Measurements from ENCODE around the gene THAP4.
"Not testable (repeated sequence)": the region's sequence is repeated elsewhere in the genome, so short reads cannot be mapped to it uniquely, and the experiment has no call there.

THAP4 gene

DNA sequence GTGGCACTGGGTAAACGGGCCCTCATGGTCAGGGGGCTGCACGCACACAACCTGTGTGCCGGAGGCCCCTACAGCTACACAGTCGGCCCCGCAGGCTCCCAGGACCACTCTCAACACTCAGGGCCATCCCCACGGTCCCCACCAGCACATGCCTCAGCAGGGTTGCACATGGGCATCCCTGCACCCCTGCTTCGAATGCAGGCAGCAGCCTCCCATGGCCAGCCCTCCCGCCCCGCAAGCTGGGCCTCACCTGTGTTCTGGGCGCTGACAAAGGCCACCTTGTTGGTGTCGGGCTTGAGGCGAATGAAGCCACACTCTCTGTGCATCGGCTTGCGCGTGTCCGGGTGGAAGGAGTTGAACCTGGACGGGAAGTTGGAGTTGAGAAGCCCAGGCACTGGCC, 34.2 kb downstream of the THAP4 start:
- no peak overlapping the region for H3K9ac ChIP-seq (ENCODE audit: low read depth, low read length)
- no peaks in the 10 kb centered on the region for H3K9me3 ChIP-seq (replicated peaks; ENCODE audit: low read length)
- H3K4me3 ChIP-seq (ENCODE audit: low read length) = no peak overlapping the region
- peaks cover under 1% of the 10 kb centered on the region for H3K4me1 ChIP-seq (ENCODE audit: control insufficient read depth, insufficient read depth, low read length)
- H3K4me2 ChIP-seq (ENCODE audit: low read length) = no peak overlapping the region
- H3K27me3 ChIP-seq (ENCODE audit: control insufficient read depth, insufficient read depth, low read length) = no peaks in the 10 kb centered on the region
- H3K36me3 ChIP-seq (ENCODE audit: insufficient read depth, low read length) = peaks cover 49% of the 10 kb centered on the region

GRCh38 chr2:241601841-241602240, 35.1 kb downstream of the THAP4 start:
- Histone ChIP-seq H3K4me3 (ENCODE audit: low read length) (no peak overlapping the region), H3K9ac (ENCODE audit: low read depth, low read length) (no peak overlapping the region), H3K4me2 (ENCODE audit: low read length) (no peak overlapping the region), H3K27me3 (ENCODE audit: control insufficient read depth, insufficient read depth, low read length) (no peaks in the 10 kb centered on the region), H3K9me3 (replicated peaks; ENCODE audit: low read length) (no peaks in the 10 kb centered on the region), H3K4me1 (ENCODE audit: control insufficient read depth, insufficient read depth, low read length) (peaks cover 8% of the 10 kb centered on the region), H3K36me3 (ENCODE audit: insufficient read depth, low read length) (peaks cover 53% of the 10 kb centered on the region)

- H3K36me3 ChIP-seq (ENCODE audit: insufficient read depth, low read length) = peaks cover 40% of the 10 kb centered on the region
These were observed 37.3 kb downstream of the THAP4 start for GRCh38 chr2:241599615-241600014.

GRCh38 chr2:241598487-241598886, 38.5 kb downstream of the THAP4 start:
- peaks cover 10% of the 10 kb centered on the region for H3K4me1 ChIP-seq (ENCODE audit: control insufficient read depth, insufficient read depth, low read length)
- H3K4me2 ChIP-seq (ENCODE audit: low read length) = no peak overlapping the region
- H3K9ac ChIP-seq (ENCODE audit: low read depth, low read length) = no peak overlapping the region
- no peak overlapping the region for H3K4me3 ChIP-seq (ENCODE audit: low read length)
- H3K27me3 ChIP-seq (ENCODE audit: control insufficient read depth, insufficient read depth, low read length) = no peaks in the 10 kb centered on the region
- H3K36me3 ChIP-seq (ENCODE audit: insufficient read depth, low read length) = peaks cover 46% of the 10 kb centered on the region
- no peaks in the 10 kb centered on the region for H3K9me3 ChIP-seq (replicated peaks; ENCODE audit: low read length)

More at GRCh38 chr2:241599615-241600014, 37.3 kb downstream of the THAP4 start:
- H3K4me2 ChIP-seq (ENCODE audit: low read length) = no peak overlapping the region
- H3K9ac ChIP-seq (ENCODE audit: low read depth, low read length) = no peak overlapping the region
- H3K4me1 ChIP-seq (ENCODE audit: control insufficient read depth, insufficient read depth, low read length) = peaks cover 10% of the 10 kb centered on the region
- H3K9me3 ChIP-seq (replicated peaks; ENCODE audit: low read length) = no peaks in the 10 kb centered on the region
- H3K4me3 ChIP-seq (ENCODE audit: low read length) = no peak overlapping the region
- H3K27me3 ChIP-seq (ENCODE audit: control insufficient read depth, insufficient read depth, low read length) = no peaks in the 10 kb centered on the region

DNA sequence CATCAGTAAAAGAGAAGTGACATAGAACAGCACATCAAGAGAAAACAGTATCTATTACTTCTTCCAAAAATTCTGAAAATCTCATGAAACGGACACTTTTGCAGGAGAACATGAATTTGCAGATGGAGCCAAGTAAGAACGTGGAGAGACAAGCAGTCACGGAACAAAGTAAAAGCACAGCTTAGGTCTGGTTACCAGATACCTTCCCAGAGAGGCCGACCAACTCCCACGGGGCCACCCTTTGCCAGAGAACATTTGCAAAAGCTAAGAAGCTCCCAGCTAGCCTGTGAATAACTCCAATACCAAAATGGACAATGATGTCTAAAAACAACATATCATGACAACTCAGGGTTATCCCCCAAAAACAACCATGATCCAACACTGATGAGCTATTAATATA, 38.9 kb downstream of the THAP4 start:
- no peaks in the 10 kb centered on the region for H3K9me3 ChIP-seq (replicated peaks; ENCODE audit: low read length)
- no peaks in the 10 kb centered on the region for H3K27me3 ChIP-seq (ENCODE audit: control insufficient read depth, insufficient read depth, low read length)
- no peak overlapping the region for H3K4me2 ChIP-seq (ENCODE audit: low read length)
- H3K9ac ChIP-seq (ENCODE audit: low read depth, low read length) = no peak overlapping the region
- H3K4me1 ChIP-seq (ENCODE audit: control insufficient read depth, insufficient read depth, low read length) = peaks cover 10% of the 10 kb centered on the region
- H3K4me3 ChIP-seq (ENCODE audit: low read length) = no peak overlapping the region
- peaks cover 46% of the 10 kb centered on the region for H3K36me3 ChIP-seq (ENCODE audit: insufficient read depth, low read length)

DNA sequence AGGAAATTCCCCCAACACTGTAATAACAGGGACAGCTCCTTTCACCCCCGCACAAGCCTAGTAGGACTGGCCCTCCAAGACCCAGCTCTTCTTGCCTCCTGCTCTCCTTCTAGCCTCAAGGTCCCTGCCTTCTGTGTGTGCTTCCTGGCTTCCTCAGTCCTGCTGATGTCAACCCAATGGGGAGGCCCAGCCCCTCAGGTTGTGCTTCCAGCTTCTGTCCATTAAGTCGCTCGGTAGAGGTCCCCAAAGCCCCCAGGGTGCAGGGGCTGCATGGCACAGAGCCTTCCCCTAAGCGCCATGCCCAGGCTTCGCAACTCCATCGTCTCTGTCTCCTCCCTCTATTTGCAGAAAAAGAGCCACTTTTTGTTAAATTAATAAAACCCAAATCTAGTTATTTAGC, 39.4 kb downstream of the THAP4 start:
- H3K9ac ChIP-seq (ENCODE audit: low read depth, low read length) = no peak overlapping the region
- H3K36me3 ChIP-seq (ENCODE audit: insufficient read depth, low read length) = peaks cover 46% of the 10 kb centered on the region
- H3K4me3 ChIP-seq (ENCODE audit: low read length) = no peak overlapping the region
- H3K4me1 ChIP-seq (ENCODE audit: control insufficient read depth, insufficient read depth, low read length) = peaks cover 10% of the 10 kb centered on the region
- H3K9me3 ChIP-seq (replicated peaks; ENCODE audit: low read length) = no peaks in the 10 kb centered on the region
- H3K27me3 ChIP-seq (ENCODE audit: control insufficient read depth, insufficient read depth, low read length) = no peaks in the 10 kb centered on the region
- H3K4me2 ChIP-seq (ENCODE audit: low read length) = no peak overlapping the region

GRCh38 chr2:241595600-241596140, 41.3 kb downstream of the THAP4 start:
- Histone ChIP-seq H3K9ac (ENCODE audit: low read depth, low read length) (no peak overlapping the region), H3K4me1 (ENCODE audit: control insufficient read depth, insufficient read depth, low read length) (peaks cover 10% of the 10 kb centered on the region), H3K4me2 (ENCODE audit: low read length) (no peak overlapping the region), H3K27me3 (ENCODE audit: control insufficient read depth, insufficient read depth, low read length) (no peaks in the 10 kb centered on the region), H3K36me3 (ENCODE audit: insufficient read depth, low read length) (peaks cover 36% of the 10 kb centered on the region), H3K9me3 (replicated peaks; ENCODE audit: low read length) (no peaks in the 10 kb centered on the region), H3K4me3 (ENCODE audit: low read length) (no peak overlapping the region)

DNA sequence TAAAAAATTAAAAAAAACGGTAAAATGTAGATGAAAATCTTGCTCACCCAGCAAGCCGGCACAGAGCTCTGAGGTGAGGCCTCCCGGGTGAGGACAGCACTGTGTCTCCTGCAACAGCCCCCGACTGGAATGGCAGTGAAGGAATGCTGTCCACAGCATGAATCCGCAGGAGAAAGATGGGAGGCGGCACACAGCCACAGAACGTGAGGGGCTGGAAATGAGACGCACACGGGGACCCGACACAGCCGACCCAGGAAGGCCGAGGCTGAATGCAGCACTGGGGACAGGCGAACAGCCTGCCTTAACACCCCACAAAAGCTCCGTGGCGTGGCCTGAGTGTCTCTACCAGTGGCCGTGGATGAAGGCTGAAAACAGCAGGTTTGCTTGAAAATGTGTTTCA, 43.7 kb downstream of the THAP4 start:
- Histone ChIP-seq H3K36me3 (ENCODE audit: insufficient read depth, low read length) (peaks cover 28% of the 10 kb centered on the region), H3K4me1 (ENCODE audit: control insufficient read depth, insufficient read depth, low read length) (peaks cover 10% of the 10 kb centered on the region), H3K27me3 (ENCODE audit: control insufficient read depth, insufficient read depth, low read length) (no peaks in the 10 kb centered on the region), H3K9me3 (replicated peaks; ENCODE audit: low read length) (no peaks in the 10 kb centered on the region), H3K9ac (ENCODE audit: low read depth, low read length) (no peak overlapping the region), H3K4me3 (ENCODE audit: low read length) (no peak overlapping the region), H3K4me2 (ENCODE audit: low read length) (no peak overlapping the region)

GRCh38 chr2:241592126-241592845, 44.7 kb downstream of the THAP4 start:
- H3K4me3 ChIP-seq (ENCODE audit: low read length) = no peak overlapping the region
- H3K9ac ChIP-seq (ENCODE audit: low read depth, low read length) = no peak overlapping the region
- no peak overlapping the region for H3K4me2 ChIP-seq (ENCODE audit: low read length)
- H3K27me3 ChIP-seq (ENCODE audit: control insufficient read depth, insufficient read depth, low read length) = no peaks in the 10 kb centered on the region
- H3K4me1 ChIP-seq (ENCODE audit: control insufficient read depth, insufficient read depth, low read length) = peaks cover 6% of the 10 kb centered on the region
- peaks cover 28% of the 10 kb centered on the region for H3K36me3 ChIP-seq (ENCODE audit: insufficient read depth, low read length)
- H3K9me3 ChIP-seq (replicated peaks; ENCODE audit: low read length) = peaks cover 2% of the 10 kb centered on the region

GRCh38 chr2:241590496-241591455, 46.2 kb downstream of the THAP4 start:
- not testable (repeated sequence) for H3K4me1 ChIP-seq (ENCODE audit: control insufficient read depth, insufficient read depth, low read length); H3K9ac ChIP-seq (ENCODE audit: low read depth, low read length); H3K4me2 ChIP-seq (ENCODE audit: low read length); H3K27me3 ChIP-seq (ENCODE audit: control insufficient read depth, insufficient read depth, low read length); H3K4me3 ChIP-seq (ENCODE audit: low read length)
- peaks cover 14% of the 10 kb centered on the region for H3K9me3 ChIP-seq (replicated peaks; ENCODE audit: low read length)
- H3K36me3 ChIP-seq (ENCODE audit: insufficient read depth, low read length) = peaks cover 34% of the 10 kb centered on the region

DNA sequence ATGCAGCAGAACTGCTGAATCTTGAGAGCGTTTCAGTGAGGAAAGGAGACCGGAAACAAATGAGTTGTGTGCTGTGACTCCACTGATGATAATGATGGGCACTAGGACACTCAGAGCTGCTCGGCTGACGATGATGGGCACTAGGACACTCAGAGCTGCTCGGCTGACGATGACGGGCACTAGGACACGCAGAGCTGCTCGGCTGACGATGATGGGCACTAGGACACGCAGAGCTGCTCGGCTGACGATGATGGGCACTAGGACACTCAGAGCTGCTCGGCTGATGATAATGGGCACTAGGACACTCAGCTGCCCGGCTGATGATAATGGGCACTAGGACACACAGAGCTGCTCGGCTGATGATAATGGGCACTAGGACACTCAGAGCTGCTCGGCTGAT, 47.1 kb downstream of the THAP4 start:
- not testable (repeated sequence) for H3K9ac ChIP-seq (ENCODE audit: low read depth, low read length); H3K4me2 ChIP-seq (ENCODE audit: low read length); H3K4me1 ChIP-seq (ENCODE audit: control insufficient read depth, insufficient read depth, low read length); H3K27me3 ChIP-seq (ENCODE audit: control insufficient read depth, insufficient read depth, low read length); H3K4me3 ChIP-seq (ENCODE audit: low read length)
- peaks cover 18% of the 10 kb centered on the region for H3K9me3 ChIP-seq (replicated peaks; ENCODE audit: low read length)
- peaks cover 38% of the 10 kb centered on the region for H3K36me3 ChIP-seq (ENCODE audit: insufficient read depth, low read length)
